ENCODE data around the gene THSD7B.

- TF ChIP-seq CTCF (IDR thresholded peaks at IDR 0.05) (no peak), POLR2A (IDR thresholded peaks at IDR 0.05) (no peak)
Observed at GRCh38 chr2:137202318-137202717, 437.0 kb downstream of the THSD7B start.

Data from Peyer's patch (tissue), 4 donors.